Measurements from ENCODE around the gene SGCD. TPM values are rescaled to one million over a fixed set of nuclear protein-coding genes. Genes with fewer than 3 reads are reported as not detected.

Gene SGCD
- total RNA-seq, 1 experiment from 2014 or later, result not detected

DNA sequence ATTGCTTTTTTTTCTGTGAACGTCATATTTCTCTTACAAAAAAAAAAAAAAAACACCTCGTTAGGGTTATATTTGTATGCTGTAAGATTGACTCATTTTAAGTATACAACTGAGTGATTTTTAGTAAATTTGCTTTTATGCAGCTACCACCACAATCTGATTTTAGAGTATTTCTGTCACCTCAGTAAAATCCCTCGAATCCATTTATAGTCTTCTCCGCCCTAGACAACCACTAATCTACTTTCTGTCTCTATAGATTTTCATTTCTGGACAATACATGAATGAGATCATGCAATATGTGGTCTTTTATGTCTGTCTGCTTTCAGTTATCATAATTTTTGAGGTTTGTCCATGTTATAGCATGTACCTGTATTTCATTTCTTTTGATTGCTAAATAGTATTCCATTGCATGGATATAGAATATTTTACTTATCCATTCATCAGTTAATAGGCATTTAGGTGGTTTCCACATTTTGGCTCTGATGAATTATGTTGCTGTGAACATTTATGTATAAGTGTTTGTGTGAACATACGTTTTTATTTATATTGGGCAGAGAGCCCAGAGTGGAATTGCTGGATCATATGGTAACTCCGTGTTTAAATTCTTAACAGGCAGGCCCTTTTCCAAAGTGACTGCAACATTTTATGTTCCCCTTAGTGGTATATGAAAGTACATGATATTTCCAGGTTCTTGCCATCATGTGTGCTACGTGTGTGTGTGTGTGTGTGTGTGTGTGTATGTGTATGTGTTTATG, 171.4 kb downstream of the SGCD start:
- ChIA-PET RAD21 (ENCODE audit: low non-redundant PET in 1 of 2, low total read pairs in 2 of 2, uncharacterized antibody in 2 of 2, unreplicated experiment in 2 of 2) (no interaction called here), POLR2A (no interaction called here), CTCF (no interaction called here)
- no peaks in the 10 kb centered on the region for H3K4me1 ChIP-seq (ENCODE audit: control insufficient read depth in 1 of 2, insufficient read depth in 2 of 2, low read length in 2 of 2)
- no peak for DNase-seq (ENCODE audit: low read depth, low spot score)
- H3K4me2 ChIP-seq (ENCODE audit: low read length), result no peak overlapping the region
- H4K20me1 ChIP-seq (ENCODE audit: insufficient read depth), result no peaks in the 10 kb centered on the region
- H3K27me3 ChIP-seq (ENCODE audit: insufficient read depth, low read length), result no peaks in the 10 kb centered on the region
- H3K4me3 ChIP-seq (replicated peaks in 1 of 2; ENCODE audit: low read depth in 1 of 2, low read length in 2 of 2), result no peak overlapping the region
- no peak overlapping the region for H3K9ac ChIP-seq (ENCODE audit: low read length)
- no peak overlapping the region for H2AFZ ChIP-seq (ENCODE audit: low read depth, low read length, poor library complexity, severe bottlenecking)
- no peak for ATAC-seq
- no peaks in the 10 kb centered on the region for H3K36me3 ChIP-seq (ENCODE audit: control insufficient read depth in 1 of 2, insufficient read depth in 2 of 2, low read length in 2 of 2)
- H3K9me2 ChIP-seq (ENCODE audit: insufficient read depth), result no peaks in the 10 kb centered on the region
- peaks cover 0 to 3% of the 10 kb centered on the region in 2 experiments; a peak in 2 of 4 replicates for H3K9me3 ChIP-seq (ENCODE audit: control insufficient read depth in 1 of 2, insufficient read depth in 1 of 2, low read depth in 1 of 2, low read length in 2 of 2)
- H3K79me2 ChIP-seq (ENCODE audit: insufficient read depth, low read length), result no peaks in the 10 kb centered on the region
- no peak for TF ChIP-seq MAX (IDR thresholded peaks at IDR 0.05)
- no peak for TF ChIP-seq CBX3 (IDR thresholded peaks at IDR 0.05; ENCODE audit: low read depth)
- no peak for TF ChIP-seq CTCF (IDR thresholded peaks at IDR 0.05 in 2 of 3, conservative IDR thresholded peaks at IDR 0.05 in 1 of 3; ENCODE audit: borderline replicate concordance in 1 of 3, insufficient read depth in 1 of 3, low read depth in 2 of 3, low read length in 2 of 3)
- no TSS peak for BruUV-seq (replicated peaks)
- intact Hi-C loops (cut with micrococcal nuclease), result no loop called here
- no peak overlapping the region for H3K27ac ChIP-seq (ENCODE audit: low read depth, low read length)

DNA sequence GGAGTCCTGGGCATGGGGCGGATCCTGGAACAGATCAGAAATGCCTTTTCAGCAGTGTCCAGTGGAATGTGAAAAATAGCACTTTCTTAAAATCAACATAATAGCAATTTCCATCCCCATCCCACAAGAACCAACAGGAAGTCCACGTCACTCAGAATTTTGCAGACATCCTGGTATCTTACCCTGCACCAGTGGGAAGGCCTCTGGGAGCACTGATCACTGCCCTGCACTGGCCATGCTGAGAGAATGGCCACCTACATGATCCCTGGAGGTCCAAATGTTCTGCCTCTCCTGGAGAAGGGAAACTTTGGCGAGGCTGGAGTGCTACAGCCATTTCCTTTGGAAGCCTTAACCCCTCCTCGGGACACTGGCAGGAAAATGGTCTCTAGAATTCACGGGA, 173.8 kb downstream of the SGCD start:
- no peaks in the 10 kb centered on the region for H3K36me3 ChIP-seq (ENCODE audit: control insufficient read depth in 1 of 2, insufficient read depth in 2 of 2, low read length in 2 of 2)
- ChIA-PET CTCF (no interaction called here), RAD21 (ENCODE audit: low non-redundant PET in 1 of 2, low total read pairs in 2 of 2, uncharacterized antibody in 2 of 2, unreplicated experiment in 2 of 2) (no interaction called here), POLR2A (no interaction called here)
- H3K9ac ChIP-seq (ENCODE audit: low read length), result no peak overlapping the region
- DNase-seq (ENCODE audit: low read depth, low spot score), result no peak
- H3K27ac ChIP-seq (ENCODE audit: low read depth, low read length), result no peak overlapping the region
- H3K79me2 ChIP-seq (ENCODE audit: insufficient read depth, low read length), result no peaks in the 10 kb centered on the region
- intact Hi-C loops (cut with micrococcal nuclease), result no loop called here
- no TSS peak for BruUV-seq (replicated peaks)
- no peaks in the 10 kb centered on the region for H3K27me3 ChIP-seq (ENCODE audit: insufficient read depth, low read length)
- H3K4me3 ChIP-seq (replicated peaks in 1 of 2; ENCODE audit: low read depth in 1 of 2, low read length in 2 of 2), result no peak overlapping the region
- no peak overlapping the region for H2AFZ ChIP-seq (ENCODE audit: low read depth, low read length, poor library complexity, severe bottlenecking)
- no peaks in the 10 kb centered on the region for H3K9me2 ChIP-seq (ENCODE audit: insufficient read depth)
- no peaks in the 10 kb centered on the region for H3K4me1 ChIP-seq (ENCODE audit: control insufficient read depth in 1 of 2, insufficient read depth in 2 of 2, low read length in 2 of 2)
- no peaks in the 10 kb centered on the region for H4K20me1 ChIP-seq (ENCODE audit: insufficient read depth)
- no peak overlapping the region for H3K4me2 ChIP-seq (ENCODE audit: low read length)
- no peak for ATAC-seq
- H3K9me3 ChIP-seq (ENCODE audit: control insufficient read depth in 1 of 2, insufficient read depth in 1 of 2, low read depth in 1 of 2, low read length in 2 of 2), result no peaks in the 10 kb centered on the region
- TF ChIP-seq CEBPB (IDR thresholded peaks at IDR 0.05; ENCODE audit: low read depth), result no peak
- no peak for TF ChIP-seq POLR2A (IDR thresholded peaks at IDR 0.05; ENCODE audit: borderline replicate concordance, extremely low read depth, insufficient read depth, insufficient read length)
- TF ChIP-seq, protein P1, sequence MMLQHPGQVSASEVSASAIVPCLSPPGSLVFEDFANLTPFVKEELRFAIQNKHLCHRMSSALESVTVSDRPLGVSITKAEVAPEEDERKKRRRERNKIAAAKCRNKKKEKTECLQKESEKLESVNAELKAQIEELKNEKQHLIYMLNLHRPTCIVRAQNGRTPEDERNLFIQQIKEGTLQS (IDR thresholded peaks at IDR 0.05), result no peak
- TF ChIP-seq SIN3A (IDR thresholded peaks at IDR 0.05; ENCODE audit: low read depth), result no peak
- no peak for TF ChIP-seq ZBTB33 (IDR thresholded peaks at IDR 0.05; ENCODE audit: extremely low read depth, insufficient replicate concordance, low read length)
- no peak for TF ChIP-seq EGR1 (IDR thresholded peaks at IDR 0.05; ENCODE audit: low read depth)
- TF ChIP-seq CTCF (IDR thresholded peaks at IDR 0.05 in 2 of 3, conservative IDR thresholded peaks at IDR 0.05 in 1 of 3; ENCODE audit: borderline replicate concordance in 1 of 3, insufficient read depth in 1 of 3, low read depth in 2 of 3, low read length in 2 of 3), result no peak
- no peak for TF ChIP-seq POLR2AphosphoS5 (IDR thresholded peaks at IDR 0.05; ENCODE audit: low read depth, low read length)
- no peak for TF ChIP-seq ZNF274 (IDR thresholded peaks at IDR 0.05; ENCODE audit: low read depth, low read length)
- no peak for TF ChIP-seq JUND (IDR thresholded peaks at IDR 0.05)

All from HCT116 (cell line).